Activated T-helper 1 cell treated with anti-CD3 and anti-CD28 coated beads, Interleukin-2, amount 50 U/mL, for 16 hours (primary cell): Measurements from ENCODE around the gene PCSK7.

ENCODE experiments used
- DNase-seq, 2 donors: peaks; one replicate each; pipeline ENCODE4 v3.0.0-alpha.2; 2020; ENCODE audit warnings: low read depth in 1 of 2, low spot score in 1 of 2

Gene PCSK7

DNA sequence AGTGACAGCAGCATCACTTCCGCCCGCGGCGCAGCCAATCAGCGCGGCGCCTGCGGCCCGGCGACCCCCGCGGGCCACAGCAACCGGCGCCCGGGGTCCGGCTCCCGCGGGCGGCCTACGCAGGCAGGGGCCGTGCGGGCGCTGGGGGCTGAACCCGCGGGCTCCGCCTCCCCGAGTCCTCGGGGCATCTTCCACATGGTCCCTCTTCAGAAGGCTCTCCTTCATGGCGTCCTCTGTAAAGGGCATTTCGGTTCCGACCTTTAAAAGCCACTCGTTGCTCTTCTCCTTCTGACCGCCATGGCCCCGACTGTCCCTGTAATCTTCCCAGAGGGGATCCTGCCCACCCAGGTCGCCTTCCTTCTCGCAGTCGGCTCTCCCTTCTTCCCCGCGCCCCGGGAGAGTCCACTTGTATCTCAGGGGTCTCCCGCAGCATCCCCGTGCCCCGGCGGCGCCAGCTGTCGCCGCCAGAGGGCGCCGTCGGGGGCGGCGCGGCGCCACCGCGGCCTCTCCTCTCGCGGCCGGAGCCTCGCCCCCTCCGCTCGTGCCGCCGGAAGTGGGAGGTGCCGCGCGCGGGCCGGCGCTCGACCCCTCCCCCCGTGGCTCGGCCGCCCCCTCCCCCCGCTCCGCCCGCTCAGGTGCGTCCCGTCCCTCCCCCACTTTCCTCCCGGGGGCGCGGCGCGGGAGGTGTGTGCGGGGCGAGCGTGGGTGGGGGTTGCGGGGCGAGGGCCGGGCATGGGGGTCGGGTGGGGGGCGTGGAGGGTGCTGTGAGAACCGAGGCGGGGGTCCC lies 412 bp upstream of the PCSK7 start, which contains the start of gene RNF214:
TSS of gene RNF214 (plus strand) at position 580 of the 787 bp plus-strand sequence. CDS start 1,602 bp downstream, outside the sequence.
- peak; percentile 42 to 72 for DNase-seq

DNA sequence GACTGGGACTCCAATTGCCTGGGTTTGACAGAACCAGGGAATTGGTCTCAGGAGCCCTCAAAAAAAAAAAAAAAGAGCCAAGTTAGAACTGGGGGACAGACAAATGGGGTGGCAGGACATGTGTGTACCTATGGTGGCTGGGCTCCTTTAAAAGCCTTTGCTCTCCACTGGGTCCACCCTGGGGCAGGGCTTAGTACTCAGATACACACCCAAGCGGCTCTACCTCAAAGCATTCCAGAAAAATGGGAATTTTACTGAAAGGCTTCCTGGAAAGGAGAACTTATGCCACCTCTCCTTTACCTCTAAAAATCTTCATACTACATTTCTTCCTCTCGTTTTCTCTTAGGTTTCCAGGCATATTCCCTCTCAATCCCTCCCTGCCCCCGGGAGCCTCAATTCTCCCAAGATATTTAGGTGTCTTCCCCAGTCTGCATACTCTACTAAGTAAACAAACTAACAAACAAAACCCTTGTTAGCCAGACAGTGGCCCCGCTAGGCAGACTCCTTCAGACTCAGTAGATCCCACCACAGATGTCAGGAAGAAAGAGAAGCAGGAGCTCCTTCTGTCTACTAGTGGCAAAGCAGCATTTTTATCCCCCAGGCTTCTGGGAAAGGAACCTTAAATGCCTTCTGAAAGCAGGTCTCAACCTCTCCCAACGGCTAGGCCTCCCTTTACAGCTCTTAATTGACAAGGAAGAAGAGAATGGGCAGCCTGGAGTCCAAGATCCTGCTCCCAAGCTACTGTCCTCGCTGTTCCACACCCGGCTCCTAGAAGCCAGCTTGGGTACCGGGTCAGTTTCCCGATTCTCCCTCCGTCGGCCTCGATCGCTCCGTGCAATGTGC lies 653 bp downstream of the PCSK7 start:
- DNase-seq: no peak

DNA sequence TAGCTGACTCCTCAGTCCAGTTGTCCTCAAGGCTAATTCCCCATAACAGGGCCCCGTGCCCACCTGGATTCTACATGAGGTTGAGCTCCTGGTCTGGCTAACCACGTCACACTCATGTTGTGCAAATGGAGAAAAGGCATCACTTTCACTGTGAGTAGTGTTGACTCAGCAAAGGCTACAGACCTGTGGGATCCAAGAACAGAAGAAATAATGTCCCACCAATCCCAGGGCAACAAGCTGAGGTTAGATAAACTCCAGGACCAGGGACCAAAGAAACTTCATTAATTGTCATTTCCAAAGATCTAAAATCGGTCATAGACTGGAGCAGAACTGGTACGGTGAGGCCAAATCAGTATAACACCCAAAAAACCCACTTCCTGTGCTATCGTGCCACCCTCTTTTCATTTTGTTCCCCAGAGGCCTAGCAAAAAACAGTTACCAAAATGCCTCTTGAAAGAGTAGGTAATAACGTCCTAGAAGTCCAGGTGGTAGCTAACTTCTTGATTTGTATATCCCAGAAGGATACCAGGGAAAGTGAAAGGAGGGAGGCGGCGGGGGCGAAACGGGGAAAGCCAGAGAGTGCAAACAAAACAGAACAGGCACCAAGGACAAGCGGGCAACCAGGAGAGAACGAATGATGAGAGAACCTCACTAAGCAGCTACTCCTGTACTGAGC lies 1.4 kb downstream of the PCSK7 start:
- peak in 1 of 2 donors; percentile 22 for DNase-seq

DNA sequence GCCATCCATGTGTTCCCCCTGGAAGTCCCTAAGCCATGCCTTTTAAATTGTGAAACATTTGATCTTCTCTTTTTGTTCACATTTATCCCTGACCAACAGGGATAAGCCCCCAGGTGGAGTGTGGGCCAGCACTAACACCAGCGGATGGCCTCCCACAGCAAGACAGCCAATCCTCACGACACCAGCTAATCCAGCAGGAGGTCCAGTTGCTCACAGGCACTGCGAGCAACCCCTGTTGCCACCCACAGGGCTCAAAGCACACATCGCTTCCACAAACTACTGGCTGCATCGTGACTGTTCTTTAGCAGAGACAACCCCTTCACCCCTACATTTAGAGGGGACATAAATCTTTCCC lies 2.0 kb downstream of the PCSK7 start:
- no peak for DNase-seq

DNA sequence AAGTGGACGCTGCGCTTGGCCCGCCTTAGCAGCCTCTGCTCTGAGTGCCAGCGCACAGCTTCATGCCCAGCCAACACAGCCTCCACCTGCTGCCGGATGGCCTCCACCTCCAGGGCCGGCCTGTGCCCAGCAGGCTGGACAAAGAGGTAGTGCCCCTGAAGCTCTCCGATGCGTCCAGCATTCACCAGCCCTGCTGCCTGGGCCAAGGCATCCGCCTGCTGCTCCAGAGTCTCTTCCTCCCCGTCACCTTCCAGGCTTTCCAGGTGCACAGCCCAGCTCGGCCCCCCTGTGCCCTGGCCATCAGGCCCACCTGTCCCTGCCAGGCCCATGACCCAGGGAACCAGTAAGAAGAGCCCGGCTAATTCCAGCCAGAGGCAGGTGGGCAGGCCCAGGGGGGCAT lies 2.5 kb downstream of the PCSK7 start:
- DNase-seq: no peak

DNA sequence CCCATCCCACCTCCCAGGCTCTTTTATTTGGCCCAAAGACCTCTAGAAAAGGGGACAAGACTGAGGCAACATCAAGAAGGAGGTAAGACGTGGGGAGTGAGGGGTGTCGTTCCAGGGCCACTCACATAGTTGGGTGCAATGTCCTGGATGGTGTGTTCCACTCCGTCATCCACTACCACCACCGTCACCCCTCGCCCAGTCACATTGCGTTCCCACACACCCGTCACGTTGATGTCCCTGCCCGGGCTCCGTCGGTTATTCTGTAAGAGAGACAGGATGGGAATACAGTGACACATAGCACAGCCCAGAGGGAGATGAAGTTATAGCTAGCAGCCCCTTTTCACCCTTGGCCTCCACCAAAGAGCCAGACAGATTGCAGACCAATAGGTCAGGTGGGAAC lies 3.8 kb downstream of the PCSK7 start:
- no peak for DNase-seq

DNA sequence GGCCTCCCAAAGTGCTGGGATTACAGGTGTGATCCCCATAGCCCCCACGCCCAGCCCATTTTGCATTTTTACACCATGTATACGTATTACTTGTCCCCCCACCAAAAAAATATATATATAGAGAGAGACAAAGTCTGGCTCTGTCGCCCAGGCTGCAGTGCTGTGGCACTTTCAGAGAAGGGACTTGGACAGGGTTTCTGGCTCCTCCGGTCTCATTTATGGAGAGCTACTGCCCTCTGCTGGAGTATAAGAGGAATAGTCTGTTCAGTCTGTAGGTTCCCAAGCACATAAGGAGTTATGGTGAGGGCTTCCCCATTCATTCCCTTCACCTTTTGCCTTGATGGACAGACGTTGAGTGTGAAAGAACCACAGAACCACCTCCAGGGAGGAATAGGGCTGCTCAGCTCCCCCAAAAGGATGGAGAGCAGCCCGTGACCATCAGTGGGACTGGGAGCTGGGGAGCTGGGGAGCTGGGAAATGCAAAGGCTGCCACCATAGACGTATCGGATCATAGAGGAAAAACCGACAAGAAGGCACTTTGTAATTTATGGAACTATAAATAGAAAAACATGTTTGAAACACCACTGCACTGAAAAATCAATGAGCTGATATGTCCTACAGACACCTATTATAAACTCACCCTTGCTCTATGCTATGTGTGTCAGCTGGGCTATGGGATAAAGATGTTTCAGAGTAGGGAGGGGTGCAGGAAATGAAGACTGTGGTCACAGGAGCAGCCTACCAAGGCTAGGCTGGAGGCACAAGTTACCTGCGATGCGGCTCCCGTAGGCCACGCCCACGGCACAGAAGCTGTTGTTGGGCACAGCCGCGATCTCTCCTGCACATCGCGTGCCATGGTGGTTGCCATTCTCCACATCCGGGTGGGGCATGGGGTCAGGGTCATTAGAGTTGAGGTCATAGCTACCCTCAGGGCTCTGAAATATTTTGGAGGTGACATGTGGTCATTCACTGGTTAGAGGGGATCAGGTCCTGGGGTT lies 5.2 kb downstream of the PCSK7 start:
- no peak for DNase-seq

DNA sequence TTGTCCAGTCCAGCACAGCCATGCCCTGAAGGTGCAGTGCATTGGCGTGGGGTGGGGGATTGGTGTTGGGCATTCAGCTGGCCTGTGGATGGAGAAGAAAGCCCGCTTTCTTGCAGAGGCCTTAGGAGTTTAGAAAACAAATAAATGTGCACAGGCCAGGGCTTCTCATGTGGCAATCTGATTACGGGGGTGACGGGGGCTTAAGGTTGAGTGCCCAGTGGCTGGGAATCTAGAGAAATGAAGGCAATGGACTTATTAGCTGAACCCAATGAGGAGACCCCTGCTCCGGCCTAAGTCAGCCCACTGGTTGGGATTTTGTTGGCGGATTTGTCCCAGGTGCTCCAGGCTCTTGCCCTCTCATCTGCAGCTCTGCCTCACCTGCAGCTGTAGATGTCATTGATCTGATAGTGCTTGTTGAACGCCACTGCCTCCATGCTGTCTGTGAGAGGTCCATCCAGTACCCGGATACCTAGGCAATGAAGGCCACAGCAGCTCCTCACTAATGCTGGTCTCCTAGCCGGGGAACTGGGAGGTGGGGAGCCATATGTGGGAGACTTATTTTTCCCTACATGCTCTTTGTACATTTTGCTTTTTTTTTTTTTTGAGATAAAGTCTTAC lies 6.2 kb downstream of the PCSK7 start:
- DNase-seq: no peak

DNA sequence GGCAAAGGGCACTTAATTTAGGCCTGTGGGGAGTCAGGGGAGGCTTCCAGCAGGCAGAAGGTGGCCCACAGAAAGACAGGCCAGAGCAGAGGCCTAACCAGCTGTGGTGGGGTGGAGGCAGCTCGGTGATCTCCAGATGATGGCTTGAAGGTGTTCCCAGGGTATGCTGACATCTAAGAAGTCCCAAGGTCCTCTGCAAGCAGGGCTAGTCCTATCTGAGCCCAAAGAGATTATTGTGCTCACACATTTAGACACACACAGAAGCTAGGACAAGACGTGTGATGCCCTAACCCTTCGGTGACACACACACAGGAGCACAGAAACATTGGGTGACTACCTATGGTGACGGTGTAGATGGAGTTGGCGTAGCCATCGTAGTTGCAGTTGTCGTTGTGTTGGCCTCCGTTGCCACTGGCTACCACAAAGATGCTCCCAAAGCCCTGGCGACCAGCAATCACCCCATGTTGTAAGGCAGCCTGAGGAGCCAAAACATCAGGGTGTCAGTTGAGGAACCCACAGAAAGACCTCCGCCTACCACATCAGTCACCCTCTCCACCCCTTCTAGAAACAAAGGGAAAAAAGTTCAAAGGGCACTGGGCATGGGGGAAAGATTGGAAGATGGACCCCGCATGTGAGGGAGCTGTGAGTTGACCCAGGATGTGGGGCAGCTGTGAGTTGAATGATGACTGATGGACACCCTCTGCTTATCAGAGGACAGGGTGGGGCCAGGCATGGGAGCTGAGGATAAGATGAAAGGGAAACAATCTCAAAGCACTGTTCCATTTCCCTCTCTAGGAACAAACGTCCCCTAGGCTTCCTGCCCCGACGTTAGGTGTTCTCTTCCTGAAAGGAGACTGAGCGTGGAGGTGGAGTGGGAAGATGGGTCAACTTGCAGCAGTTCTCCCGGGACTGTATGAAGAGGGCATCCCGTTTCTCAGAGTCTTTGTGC lies 7.9 kb downstream of the PCSK7 start:
- DNase-seq: no peak

DNA sequence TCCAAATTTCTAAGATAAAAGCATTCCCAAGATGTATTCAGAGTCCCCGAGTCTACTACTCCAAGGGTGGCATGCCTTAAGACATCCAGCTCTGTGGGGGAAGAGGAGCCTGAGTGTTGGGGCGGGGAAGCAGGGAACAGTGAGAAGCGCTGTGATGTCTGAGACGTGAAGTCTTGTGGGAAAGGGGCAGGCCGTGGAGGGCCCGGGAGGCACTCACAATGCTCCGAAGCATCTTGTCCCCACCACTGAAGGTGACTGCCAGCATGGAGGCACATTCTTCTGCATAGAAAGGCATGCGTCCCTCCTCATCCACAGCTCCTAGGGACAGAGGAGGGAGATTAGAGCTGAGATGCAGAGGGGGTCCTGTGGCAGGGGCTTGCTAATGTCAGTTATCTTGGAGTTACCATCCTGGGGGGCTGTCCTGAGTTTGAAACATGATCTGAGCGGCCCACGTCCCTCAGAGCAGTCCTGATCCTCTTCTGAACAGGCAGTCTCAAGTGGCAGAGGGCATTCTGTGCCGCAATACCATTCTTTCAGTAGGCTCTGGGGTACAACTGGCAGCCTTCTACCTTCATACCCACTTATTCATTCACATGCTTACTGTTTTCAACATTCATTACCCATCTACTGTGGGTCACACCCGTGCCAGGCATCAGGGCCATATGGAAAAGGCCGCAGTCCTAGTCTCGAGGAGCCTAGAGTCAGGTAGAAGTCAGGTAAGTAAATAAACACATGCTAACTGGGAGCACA lies 8.7 kb downstream of the PCSK7 start:
- DNase-seq: no peak

DNA sequence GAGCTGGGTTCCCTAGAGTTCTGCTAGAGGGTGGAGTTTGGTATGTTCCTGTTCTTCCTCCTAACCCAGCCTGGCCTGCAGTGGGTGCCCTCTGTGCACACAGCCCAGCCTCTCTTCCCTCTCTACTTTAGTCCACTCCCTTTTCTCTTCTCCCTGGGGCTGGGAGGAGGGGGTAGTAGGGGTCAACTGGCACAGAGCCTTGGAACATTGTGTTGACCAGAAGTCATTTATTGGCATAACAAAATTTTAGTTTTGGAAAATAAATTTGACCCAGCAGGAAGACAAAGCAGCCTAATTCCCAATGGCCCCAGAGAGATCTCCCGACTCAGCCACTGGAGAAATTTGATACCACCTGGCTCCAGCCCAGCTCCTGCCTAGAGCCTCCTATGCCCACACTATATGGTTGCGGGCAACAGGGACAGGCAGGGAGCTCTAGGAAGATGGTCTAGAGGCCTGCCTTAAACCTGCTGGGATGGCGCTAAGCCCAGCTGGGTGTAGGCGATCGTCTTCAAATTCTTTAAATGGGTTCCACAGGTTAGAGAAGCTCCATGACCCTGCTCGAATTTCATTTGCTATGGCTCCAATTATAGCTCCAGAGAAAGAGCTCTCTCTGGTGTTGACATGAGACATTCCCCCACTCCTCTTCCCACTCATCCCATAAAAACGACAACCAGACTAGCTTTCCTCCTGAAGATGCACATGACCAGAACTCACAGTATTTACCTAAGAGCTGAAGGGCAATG lies 9.9 kb downstream of the PCSK7 start:
- DNase-seq: no peak

DNA sequence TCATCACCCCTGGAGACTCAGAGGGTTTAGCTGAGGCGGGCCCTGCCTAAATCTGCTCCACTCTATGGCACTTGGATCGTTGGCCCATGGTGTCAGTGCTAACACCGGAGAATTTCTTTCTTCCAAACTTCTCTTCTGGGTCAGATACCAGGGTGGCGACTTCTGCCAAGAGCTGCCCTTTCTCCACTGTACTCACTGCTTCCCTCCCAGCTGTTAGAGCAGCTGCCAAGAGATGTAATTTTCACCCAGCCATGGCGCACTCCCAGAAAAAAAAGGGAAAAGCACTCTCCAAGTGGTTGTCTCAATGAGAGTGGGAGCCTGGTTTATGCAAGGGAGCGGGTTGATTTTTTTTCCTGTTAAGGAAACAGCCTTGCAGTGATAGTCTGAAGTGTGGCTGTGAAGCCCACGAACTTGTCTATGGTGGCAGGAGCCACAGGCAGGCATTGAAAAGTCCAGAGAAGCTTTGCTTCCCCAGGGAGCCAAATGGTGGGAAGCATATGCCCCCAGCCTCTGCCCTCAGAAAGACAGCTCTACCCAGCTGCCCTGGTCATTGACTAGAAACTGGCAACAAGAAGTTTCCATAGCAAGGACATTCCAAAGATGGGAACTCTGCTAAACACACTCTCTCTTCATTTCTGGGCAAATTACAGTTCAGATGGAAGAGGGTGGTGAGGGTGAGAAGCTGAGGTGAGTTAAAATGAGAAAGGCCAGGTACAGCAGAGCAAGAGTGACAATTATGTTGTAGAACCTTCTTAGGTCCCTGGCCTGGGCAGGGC lies 10.7 kb downstream of the PCSK7 start:
- no peak for DNase-seq

DNA sequence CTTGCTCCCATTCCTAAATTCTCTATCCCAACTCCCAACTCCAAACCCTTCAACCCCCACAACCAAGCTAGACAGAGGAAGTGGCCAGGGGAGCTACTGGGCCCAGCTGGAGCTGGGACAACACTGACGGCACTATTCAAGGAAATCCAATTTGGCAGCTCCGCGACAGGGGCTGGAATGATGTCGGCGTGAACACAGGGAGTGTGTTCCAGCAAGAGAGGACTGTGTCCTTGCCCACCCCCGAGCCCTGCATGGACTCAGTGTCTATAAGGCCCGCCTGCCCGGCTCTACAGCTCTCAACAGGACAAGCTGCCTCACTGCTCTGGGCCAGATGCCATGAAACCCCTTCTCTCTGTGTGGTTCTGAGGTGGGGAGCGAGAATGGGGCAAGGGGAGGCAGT lies 11.3 kb downstream of the PCSK7 start:
- DNase-seq: no peak

DNA sequence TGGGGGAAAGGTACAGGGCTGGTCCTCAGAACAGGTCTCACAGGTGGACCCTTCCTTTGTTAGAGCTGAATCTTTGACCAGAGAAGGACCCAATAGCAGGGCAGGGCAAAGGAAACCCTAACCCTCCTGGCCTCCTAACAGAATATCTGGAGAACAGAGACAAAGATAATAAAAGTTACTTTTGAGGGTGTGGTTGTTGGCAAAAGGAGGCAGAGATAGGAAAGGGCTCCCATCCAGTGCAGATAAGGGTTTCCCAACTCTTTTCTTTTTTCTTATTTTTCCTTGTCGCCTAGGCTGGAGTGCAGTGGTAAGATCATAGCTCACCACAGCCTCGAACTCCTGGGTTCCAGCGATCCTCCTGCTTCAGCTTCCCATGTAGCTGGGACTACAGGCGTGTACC lies 11.9 kb downstream of the PCSK7 start:
- DNase-seq: no peak

DNA sequence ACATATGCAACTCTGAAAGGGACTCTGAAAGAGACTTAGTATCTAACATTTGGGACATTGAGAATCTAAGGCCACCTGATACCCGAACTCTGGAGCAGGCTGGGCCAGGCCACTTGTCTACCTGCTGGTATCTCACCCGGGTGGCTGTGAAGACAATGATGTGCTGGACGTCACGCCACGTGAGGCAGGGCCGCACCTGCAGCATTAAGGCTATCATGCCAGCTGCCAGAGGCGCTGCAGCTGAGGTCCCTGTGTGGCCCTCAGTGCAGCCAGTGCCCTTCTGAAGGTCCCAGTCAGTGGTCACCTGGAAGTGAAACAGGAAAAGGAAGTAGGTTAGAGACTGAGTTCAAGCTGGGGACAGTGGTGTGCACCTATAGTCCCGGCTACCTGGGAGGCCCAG lies 12.4 kb downstream of the PCSK7 start:
- DNase-seq: no peak

DNA sequence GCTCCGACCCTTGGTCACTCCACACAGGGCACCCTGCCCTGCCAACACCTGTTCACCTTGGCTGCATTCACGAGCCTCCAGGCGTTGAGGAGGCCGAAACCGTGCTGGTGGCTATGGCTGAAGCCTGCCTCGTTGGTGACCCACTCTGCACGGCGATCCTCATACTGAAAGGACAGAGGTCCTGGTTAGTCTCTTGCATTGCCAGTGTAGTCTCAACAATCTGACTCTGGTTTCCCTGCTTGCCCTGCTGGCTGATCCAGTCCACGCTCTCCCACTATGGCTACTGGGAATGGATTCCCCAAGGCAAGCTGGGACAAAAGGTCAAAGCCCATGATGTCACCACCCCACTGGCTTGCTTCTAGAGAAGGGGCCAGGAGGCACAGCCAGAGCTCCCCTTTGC lies 12.9 kb downstream of the PCSK7 start:
- DNase-seq: no peak
